Esophagus squamous epithelium (tissue), 4 donors: ENCODE results near the gene SLC6A9.

Experiments
- POLR2A ChIP-seq, 4 donors: fragments of 450-650 bp; IDR thresholded peaks; one replicate each; pipeline ENCODE4 v1.6.1; 2017; ENCODE audit warnings: antibody characterized with exemption in 4 of 4, mild to moderate bottlenecking in 4 of 4, moderate library complexity in 3 of 4
- TF ChIP-seq, protein P1 (sequence below), 6 experiments: fragments of 450-650 bp in 4 of 6; fragments of 200-600 bp in 2 of 6; sonication (generic) in 2 of 6; IDR thresholded peaks; one replicate each; pipeline ENCODE4 v1.5.1; 2016 to 2019; ENCODE audit warnings: antibody characterized with exemption in 6 of 6, mild to moderate bottlenecking in 4 of 6, moderate library complexity in 4 of 6

GRCh38 chr1:44012404-44012803 lies 18.9 kb downstream of the SLC6A9 start:
- TF ChIP-seq, protein P1, sequence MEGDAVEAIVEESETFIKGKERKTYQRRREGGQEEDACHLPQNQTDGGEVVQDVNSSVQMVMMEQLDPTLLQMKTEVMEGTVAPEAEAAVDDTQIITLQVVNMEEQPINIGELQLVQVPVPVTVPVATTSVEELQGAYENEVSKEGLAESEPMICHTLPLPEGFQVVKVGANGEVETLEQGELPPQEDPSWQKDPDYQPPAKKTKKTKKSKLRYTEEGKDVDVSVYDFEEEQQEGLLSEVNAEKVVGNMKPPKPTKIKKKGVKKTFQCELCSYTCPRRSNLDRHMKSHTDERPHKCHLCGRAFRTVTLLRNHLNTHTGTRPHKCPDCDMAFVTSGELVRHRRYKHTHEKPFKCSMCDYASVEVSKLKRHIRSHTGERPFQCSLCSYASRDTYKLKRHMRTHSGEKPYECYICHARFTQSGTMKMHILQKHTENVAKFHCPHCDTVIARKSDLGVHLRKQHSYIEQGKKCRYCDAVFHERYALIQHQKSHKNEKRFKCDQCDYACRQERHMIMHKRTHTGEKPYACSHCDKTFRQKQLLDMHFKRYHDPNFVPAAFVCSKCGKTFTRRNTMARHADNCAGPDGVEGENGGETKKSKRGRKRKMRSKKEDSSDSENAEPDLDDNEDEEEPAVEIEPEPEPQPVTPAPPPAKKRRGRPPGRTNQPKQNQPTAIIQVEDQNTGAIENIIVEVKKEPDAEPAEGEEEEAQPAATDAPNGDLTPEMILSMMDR (IDR thresholded peaks at IDR 0.05) = no peak
- TF ChIP-seq POLR2A (IDR thresholded peaks at IDR 0.05) = no peak
